Pancreas (tissue), 10 donors: ENCODE results near the gene EPS8L2. TPM values are rescaled to one million over a fixed set of nuclear protein-coding genes. Genes with fewer than 3 reads are reported as not detected.

Experiments
- ATAC-seq, 4 donors: fragments of 200-7000 bp; cut with Tn5 transposase; one replicate each; pipeline versions ENCODE4 v1.8.0 to v1.9.1; 2020; ENCODE audit warnings: mild to moderate bottlenecking in 4 of 4, moderate library complexity in 4 of 4
- DNase-seq, 6 donors: peaks; one replicate each; pipeline ENCODE4 v3.0.0-alpha.2; 2020
- FAIRE-seq: peaks from 2 replicates; lab custom pipeline; 2012; peaks lifted over from hg19 to GRCh38; lab: Jason Lieb, UNC
- H3K27ac ChIP-seq, 4 donors: fragments of 200-600 bp; sonication (generic); 1 replicate in 3 of 4; 2 replicates in 1 of 4; pipeline versions ENCODE4 v1.5.0 to v1.8.0; 2020
- H3K27me3 ChIP-seq, 4 donors: fragments of 200-600 bp; one replicate each; pipeline ENCODE4 v1.8.0; 2021
- H3K36me3 ChIP-seq, 3 donors: fragments of 200-600 bp; sonication (generic) in 1 of 3; one replicate each; pipeline versions ENCODE4 v1.5.0 to v1.8.0; 2020 to 2021
- H3K4me1 ChIP-seq, 3 donors: fragments of 200-600 bp; one replicate each; pipeline ENCODE4 v1.8.0; 2021
- H3K4me3 ChIP-seq, 4 donors: fragments of 200-600 bp; sonication (generic) in 2 of 4; one replicate each; pipeline versions ENCODE4 v1.5.0 to v1.8.0; 2020 to 2021
- H3K9me3 ChIP-seq, 4 donors: fragments of 200-600 bp; one replicate each; pipeline ENCODE4 v1.8.0; 2021
- CTCF ChIP-seq, 4 donors: fragments of 200-600 bp; sonication (generic) in 3 of 4; IDR thresholded peaks; one replicate each; pipeline versions ENCODE4 v1.5.0 to v1.8.0; 2021; ENCODE audit warnings: antibody characterized with exemption in 4 of 4
- WGBS, 2 donors: extraction: QIAGEN DNeasy Blood & Tissue Kit; methylation state at CpG; one replicate each; pipeline ENCODE4 v1.1.7; 2013; 5-methylcytosine and 5-hydroxymethylcytosine counted together
- intact Hi-C, 3 donors: fragments of 100-400 bp; cut with DNase I; formaldehyde crosslinking; loops; one replicate each; pipeline versions ENCODE4 v1.11.1 to v1.14.2; 2022
- polyA plus RNA-seq, 2 donors: library from polyadenylated mRNA; stranded (reverse); fragments of 200-250 nt; gene quantifications; one replicate each; pipeline ENCODE4 v1.2.3, GENCODE V29; 2013
- total RNA-seq, 6 donors: library from RNA; stranded (reverse); fragmentation: NEBNext Ultra II Directional in 4 of 6; extraction: Animal tissue kit (Norgen Biotek cat#: 25700) in 4 of 6; gene quantifications; one replicate each; pipeline versions ENCODE4 v1.2.1 to v1.2.4, GENCODE V29; 2021 to 2023
- donor health status: healthy with polysubstance abuse.
- donor health status: DM: no; HTN: no; CAD: no; lungs with moderate emphysema.
- donor health status: DM: no; HTN: no; CAD: no.
- donor health status: control.
- donor health status: control.
- donor health status: Bipolar disorder and iron deficiency.
- donor health status: DM: yes; HTN: yes; CAD: no.
- donor health status: DM: no; HTN: no; CAD: no.
- donor health status: DM: no; HTN: no; CAD: no.
- donor health status: DM: yes; HTN: yes; CAD: no.

EPS8L2 gene
- total and polyA plus RNA-seq, 8 donors = 58.1 to 286 (median 93.3) TPM

GRCh38 chr11:720017-720641 lies 14.1 kb downstream of the EPS8L2 start:
- FAIRE-seq = no peak

GRCh38 chr11:720642-721246 lies 14.7 kb downstream of the EPS8L2 start:
- 68 to 75% methylated on average over 51 to 53 of the region's 53 CpGs for WGBS, 2 donors
- Histone ChIP-seq H3K9me3 (no peaks in the 10 kb centered on the region), H3K4me1 (peaks cover 0 to 5% (median 4%) of the 10 kb centered on the region in 3 donors), H3K27ac (no peak overlapping the region), H3K4me3 (no peak overlapping the region), H3K36me3 (peaks cover 0 to 22% (median 0%) of the 10 kb centered on the region in 3 donors), H3K27me3 (no peaks in the 10 kb centered on the region)
- DNase-seq (peak in 2 of 6 donors; percentile 36 to 77), ATAC-seq (peak in 1 of 4 donors; percentile 16), FAIRE-seq (no peak)
- intact Hi-C loops = loop anchor here in 2 of 3 donors (5.0 to 10.0 kb wide), 3 partner anchors 58 to 166 kb away; no protein-coding TSS in a partner anchor
- TF ChIP-seq CTCF (IDR thresholded peaks at IDR 0.05) = no peak

More at GRCh38 chr11:720017-720641, 14.1 kb downstream of the EPS8L2 start:
- H3K4me3 ChIP-seq = no peak overlapping the region
- H3K9me3 ChIP-seq = no peaks in the 10 kb centered on the region
- no peak for TF ChIP-seq CTCF (IDR thresholded peaks at IDR 0.05)
- H3K4me1 ChIP-seq = no peaks in the 10 kb centered on the region
- intact Hi-C loops = loop anchor here in 2 of 3 donors (5.0 to 10.0 kb wide), 3 partner anchors 58 to 165 kb away; no protein-coding TSS in a partner anchor
- H3K27ac ChIP-seq = no peak overlapping the region
- ATAC-seq (no peak), DNase-seq (peak in 3 of 6 donors; percentile 11 to 71 (median 39))
- peaks cover 0 to 22% (median 0%) of the 10 kb centered on the region in 3 donors for H3K36me3 ChIP-seq
- H3K27me3 ChIP-seq = no peaks in the 10 kb centered on the region
- 81 to 87% methylated on average over 35 of the region's 35 CpGs for WGBS, 2 donors

GRCh38 chr11:721247-721740 lies 15.3 kb downstream of the EPS8L2 start:
- intact Hi-C loops = loop anchor here in 2 of 3 donors (5.0 to 10.0 kb wide), 3 partner anchors 59 to 166 kb away; no protein-coding TSS in a partner anchor
- FAIRE-seq = no peak
- H3K9me3 ChIP-seq = no peaks in the 10 kb centered on the region
- DNase-seq = peak in 2 of 6 donors; percentile 13 to 49
- H3K4me3 ChIP-seq = no peak overlapping the region
- WGBS, 2 donors = 85 to 90% methylated on average over 26 to 28 of the region's 28 CpGs
- no peak for TF ChIP-seq CTCF (IDR thresholded peaks at IDR 0.05)
- ATAC-seq = no peak
- H3K27me3 ChIP-seq = no peaks in the 10 kb centered on the region
- H3K36me3 ChIP-seq = peaks cover 0 to 22% (median 0%) of the 10 kb centered on the region in 3 donors
- H3K4me1 ChIP-seq = peaks cover 4 to 11% (median 6%) of the 10 kb centered on the region in 3 donors
- H3K27ac ChIP-seq = no peak overlapping the region

- ATAC-seq (no peak), FAIRE-seq (no peak), DNase-seq (peak in 4 of 6 donors; percentile 20 to 80 (median 53))
- Histone ChIP-seq H3K36me3 (peaks cover 0 to 22% (median 0%) of the 10 kb centered on the region in 3 donors), H3K27ac (no peak overlapping the region), H3K4me1 (peaks cover 4 to 11% (median 10%) of the 10 kb centered on the region in 3 donors), H3K9me3 (no peaks in the 10 kb centered on the region), H3K4me3 (no peak overlapping the region), H3K27me3 (no peaks in the 10 kb centered on the region)
- TF ChIP-seq CTCF (IDR thresholded peaks at IDR 0.05) = no peak
- intact Hi-C loops = loop anchor here in 2 of 3 donors (5.0 to 10.0 kb wide), 3 partner anchors 60 to 167 kb away; no protein-coding TSS in a partner anchor
- WGBS, 2 donors = 81% methylated on average over 29 to 33 of the region's 33 CpGs
These were observed 15.8 kb downstream of the EPS8L2 start for GRCh38 chr11:721741-722345.
